ENCODE data around the gene TEX14. TPM values are rescaled to one million over a fixed set of nuclear protein-coding genes. Genes with fewer than 3 reads are reported as not detected.

TEX14 gene
- total and polyA plus RNA-seq, 8 donors = 0.47 to 2.1 (median 1.3) TPM

- Histone ChIP-seq H3K4me3 (no peak overlapping the region), H3K4me1 (peaks cover 25 to 32% of the 10 kb centered on the region in 2 donors), H3K27ac (no peak overlapping the region), H3K36me3 (no peaks in the 10 kb centered on the region), H3K9me3 (no peaks in the 10 kb centered on the region), H3K27me3 (no peaks in the 10 kb centered on the region)
- intact Hi-C loops (cut with DNase I) = no loop called here
- TF ChIP-seq CTCF (IDR thresholded peaks at IDR 0.05) = no peak
- DNase-seq = no peak
- no peak for ATAC-seq
Observed at GRCh38 chr17:58521680-58522079, 170.2 kb downstream of the TEX14 start.

- Histone ChIP-seq H3K4me3 (no peak overlapping the region), H3K27ac (no peak overlapping the region), H3K27me3 (no peaks in the 10 kb centered on the region), H3K36me3 (no peaks in the 10 kb centered on the region), H3K9me3 (no peaks in the 10 kb centered on the region), H3K4me1 (peaks cover 28 to 37% of the 10 kb centered on the region in 2 donors)
- no peak for DNase-seq
- intact Hi-C loops (cut with DNase I) = no loop called here
- TF ChIP-seq CTCF (IDR thresholded peaks at IDR 0.05) = peak in 1 of 2 donors; percentile 34
- no peak for ATAC-seq
Observed at GRCh38 chr17:58520843-58521430, 170.9 kb downstream of the TEX14 start.

GRCh38 chr17:58517928-58518609, 173.8 kb downstream of the TEX14 start:
- no peaks in the 10 kb centered on the region for H3K36me3 ChIP-seq
- H3K27me3 ChIP-seq = no peaks in the 10 kb centered on the region
- peak overlapping the region; percentile 93 to 97 for H3K27ac ChIP-seq
- DNase-seq (peak; percentile 97 to 100 (median 100)), ATAC-seq (peak; percentile 85)
- no peak for TF ChIP-seq CTCF (IDR thresholded peaks at IDR 0.05)
- peaks cover 24 to 58% of the 10 kb centered on the region in 2 donors for H3K4me1 ChIP-seq
- peak overlapping the region; percentile 49 to 82 for H3K4me3 ChIP-seq
- intact Hi-C loops (cut with DNase I) = no loop called here
- no peaks in the 10 kb centered on the region for H3K9me3 ChIP-seq

- Histone ChIP-seq H3K4me1 (peaks cover 26 to 64% of the 10 kb centered on the region in 2 donors), H3K4me3 (peak overlapping the region; percentile 49 to 82), H3K27me3 (no peaks in the 10 kb centered on the region), H3K36me3 (peaks cover 0 to 5% of the 10 kb centered on the region in 2 donors), H3K27ac (peak overlapping the region; percentile 93 to 97), H3K9me3 (no peaks in the 10 kb centered on the region)
- TF ChIP-seq CTCF (IDR thresholded peaks at IDR 0.05) = no peak
- intact Hi-C loops (cut with DNase I) = no loop called here
- DNase-seq (peak in 1 of 4 donors; percentile 97), ATAC-seq (peak; percentile 56)
Observed at GRCh38 chr17:58517378-58517927, 174.4 kb downstream of the TEX14 start.
